Subcutaneous adipose tissue (tissue), 4 donors: ENCODE measurements around the gene CRAT. TPM values are rescaled to one million over a fixed set of nuclear protein-coding genes. Genes with fewer than 3 reads are reported as not detected.

Experiments
- total RNA-seq, 4 donors: library from RNA; depleted of rRNA; stranded (reverse); fragments of >200 nt; gene quantifications; one replicate each; pipeline ENCODE4 v1.1.0, GENCODE V29; 2016
- TF ChIP-seq, protein P1 (sequence below): fragments of 450-650 bp; IDR thresholded peaks from one replicate; pipeline ENCODE4 v1.5.1; 2016; ENCODE audit warnings: low read depth, mild to moderate bottlenecking, control low read depth, antibody characterized with exemption, moderate library complexity

CRAT gene
- total RNA-seq, 4 donors from 2014 or later: 41.3 to 141 (median 68.7) TPM

DNA sequence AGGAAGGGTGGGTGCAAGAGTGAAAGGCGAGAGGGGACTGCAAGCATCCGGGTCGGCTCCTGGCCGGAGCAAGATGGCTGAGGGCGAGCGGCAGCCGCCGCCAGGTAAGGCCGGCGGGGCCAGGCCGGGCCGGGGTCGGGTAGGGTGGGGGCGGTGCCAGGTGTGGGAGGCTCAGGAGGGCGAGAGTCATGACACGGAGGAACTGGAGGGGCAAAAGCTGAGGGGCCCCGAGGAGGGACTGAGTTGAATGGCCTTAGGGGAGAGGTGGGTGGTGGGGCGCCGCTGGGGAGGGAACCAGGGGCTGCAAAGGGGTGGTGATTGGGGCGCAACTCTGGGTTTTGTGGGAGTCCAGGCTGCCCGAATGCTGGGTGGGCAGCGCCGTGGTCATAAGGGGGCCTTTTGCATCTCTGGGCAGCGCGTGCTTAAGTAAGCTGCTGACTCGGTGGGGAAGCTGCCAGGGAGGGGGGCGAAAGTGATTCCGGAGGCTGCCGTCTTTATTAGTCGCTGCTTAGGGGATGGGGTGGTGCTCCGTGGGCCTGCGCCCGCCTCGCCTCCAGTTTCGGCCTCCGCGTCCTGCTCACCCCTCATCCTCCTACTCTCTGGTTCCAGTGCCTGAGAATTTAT, 1.0 kb upstream of the CRAT start:
- TF ChIP-seq, protein P1, sequence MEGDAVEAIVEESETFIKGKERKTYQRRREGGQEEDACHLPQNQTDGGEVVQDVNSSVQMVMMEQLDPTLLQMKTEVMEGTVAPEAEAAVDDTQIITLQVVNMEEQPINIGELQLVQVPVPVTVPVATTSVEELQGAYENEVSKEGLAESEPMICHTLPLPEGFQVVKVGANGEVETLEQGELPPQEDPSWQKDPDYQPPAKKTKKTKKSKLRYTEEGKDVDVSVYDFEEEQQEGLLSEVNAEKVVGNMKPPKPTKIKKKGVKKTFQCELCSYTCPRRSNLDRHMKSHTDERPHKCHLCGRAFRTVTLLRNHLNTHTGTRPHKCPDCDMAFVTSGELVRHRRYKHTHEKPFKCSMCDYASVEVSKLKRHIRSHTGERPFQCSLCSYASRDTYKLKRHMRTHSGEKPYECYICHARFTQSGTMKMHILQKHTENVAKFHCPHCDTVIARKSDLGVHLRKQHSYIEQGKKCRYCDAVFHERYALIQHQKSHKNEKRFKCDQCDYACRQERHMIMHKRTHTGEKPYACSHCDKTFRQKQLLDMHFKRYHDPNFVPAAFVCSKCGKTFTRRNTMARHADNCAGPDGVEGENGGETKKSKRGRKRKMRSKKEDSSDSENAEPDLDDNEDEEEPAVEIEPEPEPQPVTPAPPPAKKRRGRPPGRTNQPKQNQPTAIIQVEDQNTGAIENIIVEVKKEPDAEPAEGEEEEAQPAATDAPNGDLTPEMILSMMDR: no peak

DNA sequence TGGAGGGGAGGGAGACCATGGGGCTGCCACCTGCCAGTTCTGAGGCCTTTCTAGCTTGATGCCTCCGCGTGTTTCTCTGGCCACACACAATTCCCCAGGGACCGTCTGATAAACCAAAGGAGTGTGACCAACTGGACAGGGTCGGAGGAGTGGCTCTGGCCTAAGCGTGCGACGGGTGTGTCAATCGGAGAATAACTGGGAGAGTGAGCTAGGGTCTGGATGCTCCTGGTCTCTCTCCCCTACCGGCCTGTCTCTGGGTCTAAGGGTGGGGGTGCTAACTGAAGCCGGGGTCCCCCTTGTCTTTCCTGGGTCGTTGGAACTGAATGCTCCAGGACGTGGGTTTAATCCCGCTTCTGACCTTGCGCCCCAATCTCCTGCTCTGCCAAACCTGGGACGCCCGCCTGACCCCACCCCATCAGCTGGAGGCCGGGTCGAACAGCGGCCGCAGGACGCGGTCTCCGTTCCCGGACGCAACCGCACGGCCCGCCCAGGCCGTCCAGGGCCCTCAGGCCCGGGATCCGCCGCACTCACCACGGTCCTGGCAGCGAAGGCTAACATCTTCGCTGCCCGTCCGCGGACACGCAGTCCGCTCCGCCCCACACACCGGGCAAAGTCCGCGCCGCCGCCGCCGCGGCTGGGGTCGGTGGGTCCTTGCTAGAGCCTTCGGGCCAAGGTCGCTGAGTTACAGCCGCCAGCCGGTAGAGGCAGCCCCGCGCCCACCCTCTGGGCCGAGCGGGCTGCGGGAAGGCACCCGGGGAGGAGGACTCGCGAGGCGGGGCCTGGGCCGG, 447 bp downstream of the CRAT start:
- TF ChIP-seq, protein P1: no peak

DNA sequence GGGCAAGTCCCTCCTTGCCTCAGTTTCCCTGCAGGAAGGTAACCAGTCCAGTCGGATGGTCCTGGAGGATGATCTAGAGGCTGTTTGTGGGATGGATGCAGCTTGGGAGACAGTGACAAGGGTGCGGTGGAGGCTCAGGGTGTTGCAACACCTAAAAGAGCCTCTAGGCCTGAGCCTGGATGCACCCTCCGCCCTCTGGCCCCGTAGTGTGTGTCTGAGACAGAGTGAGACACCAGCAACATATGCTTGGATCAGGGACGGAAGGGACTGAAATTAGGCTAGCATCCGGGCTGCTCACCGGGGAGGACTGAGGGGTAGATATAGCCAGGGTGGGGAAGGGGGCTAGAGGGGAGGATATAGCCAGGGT, 1.1 kb downstream of the CRAT start:
- TF ChIP-seq, protein P1: no peak

DNA sequence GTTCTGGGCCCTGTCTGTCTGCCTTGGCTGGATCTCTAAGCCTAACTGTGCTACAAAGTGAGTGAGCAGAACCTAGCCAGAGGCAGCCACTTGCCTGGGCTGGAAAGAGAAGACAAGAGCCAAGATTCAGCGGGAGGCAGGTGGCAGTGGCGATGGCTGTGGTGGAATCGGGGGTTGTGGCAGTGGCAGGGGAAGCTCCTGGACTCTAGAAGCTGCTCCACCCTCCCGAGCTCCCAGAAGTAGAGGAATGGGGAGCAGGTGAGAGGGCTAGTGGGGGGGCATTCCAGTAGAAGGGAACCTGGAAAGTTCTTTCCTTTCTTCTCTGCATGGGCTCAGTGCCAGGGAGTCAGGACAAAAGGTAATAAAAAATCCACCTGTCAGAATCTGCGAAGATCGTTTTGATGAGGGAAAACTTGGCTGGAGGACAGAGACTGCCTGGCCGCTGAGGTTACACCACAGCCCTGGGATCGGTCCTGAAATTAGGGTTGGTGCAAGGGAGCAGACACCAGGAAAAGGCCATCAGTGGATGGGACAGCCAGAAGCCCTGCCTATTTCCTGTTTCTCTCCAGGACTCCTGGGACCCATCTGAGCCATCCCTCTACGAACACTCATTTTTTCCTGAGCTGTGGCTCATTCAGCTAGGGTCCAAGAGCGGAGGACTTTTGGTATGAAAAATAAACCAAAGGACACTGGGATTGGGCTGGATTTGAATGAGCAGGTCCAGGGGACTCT, 1.6 kb downstream of the CRAT start:
- TF ChIP-seq, protein P1: no peak

DNA sequence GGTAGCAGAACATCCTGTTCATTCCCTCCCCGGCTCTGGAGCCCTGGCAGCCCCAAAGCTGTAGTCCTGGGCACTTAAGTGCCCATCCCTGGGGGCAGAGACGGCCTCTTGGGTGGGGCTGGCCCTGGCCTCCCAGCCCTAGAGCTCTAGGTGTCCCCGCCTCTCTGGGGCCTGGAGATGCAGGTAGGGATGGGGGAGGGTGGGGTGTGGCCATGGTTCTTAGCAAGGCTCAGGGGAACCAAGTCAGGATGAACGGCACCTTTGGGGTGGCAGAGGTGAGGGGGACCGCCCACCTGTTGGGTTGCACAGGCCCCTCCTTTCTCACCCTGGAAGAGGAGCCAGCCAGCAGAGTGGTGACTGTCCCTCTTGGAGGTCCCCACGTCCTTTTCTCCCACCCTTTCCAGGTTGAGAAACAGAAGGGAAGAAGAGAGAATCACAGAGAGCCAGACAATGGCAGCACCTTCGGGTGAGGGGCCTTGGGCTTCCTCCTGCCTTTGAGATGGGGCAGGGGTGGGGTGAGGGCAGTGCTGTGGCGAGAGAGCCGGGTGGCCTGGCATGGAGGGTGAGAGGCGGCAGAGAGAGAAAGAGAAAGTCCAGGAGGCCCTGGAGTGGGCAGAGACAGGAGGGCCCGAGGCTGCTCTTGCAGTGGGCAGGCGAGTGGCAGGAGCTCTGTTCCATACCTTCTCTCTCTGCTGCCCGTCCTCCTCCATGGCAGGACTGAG, 2.3 kb downstream of the CRAT start:
- TF ChIP-seq, protein P1: no peak

DNA sequence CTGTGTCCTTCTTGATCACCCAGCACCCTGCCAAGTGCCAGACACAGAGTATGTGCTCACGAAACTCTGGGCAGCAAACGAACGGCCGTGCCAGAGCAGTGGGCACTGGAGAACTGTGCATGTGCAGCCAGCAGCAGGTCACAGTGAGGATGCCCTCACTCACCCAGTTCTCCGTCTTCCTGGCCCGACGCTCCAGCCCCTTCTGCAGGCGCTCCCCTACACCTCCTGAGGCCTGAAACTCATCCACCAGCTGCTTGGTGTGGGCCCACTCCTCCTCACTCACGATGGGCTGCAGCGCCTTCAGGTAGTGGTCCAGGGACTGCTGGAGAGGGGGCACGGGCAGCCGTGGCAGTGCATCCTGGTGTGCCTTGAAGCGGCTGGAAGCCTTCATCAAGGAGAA, 2.9 kb downstream of the CRAT start:
- TF ChIP-seq, protein P1: no peak
